Measurements from ENCODE around the gene DTNA. TPM values are rescaled to one million over a fixed set of nuclear protein-coding genes. Genes with fewer than 3 reads are reported as not detected.
"Not testable (repeated sequence)": the region's sequence is repeated elsewhere in the genome, so short reads cannot be mapped to it uniquely, and the experiment has no call there.

Gene DTNA
- total RNA-seq, 1 donor, result 22.0 TPM

DNA sequence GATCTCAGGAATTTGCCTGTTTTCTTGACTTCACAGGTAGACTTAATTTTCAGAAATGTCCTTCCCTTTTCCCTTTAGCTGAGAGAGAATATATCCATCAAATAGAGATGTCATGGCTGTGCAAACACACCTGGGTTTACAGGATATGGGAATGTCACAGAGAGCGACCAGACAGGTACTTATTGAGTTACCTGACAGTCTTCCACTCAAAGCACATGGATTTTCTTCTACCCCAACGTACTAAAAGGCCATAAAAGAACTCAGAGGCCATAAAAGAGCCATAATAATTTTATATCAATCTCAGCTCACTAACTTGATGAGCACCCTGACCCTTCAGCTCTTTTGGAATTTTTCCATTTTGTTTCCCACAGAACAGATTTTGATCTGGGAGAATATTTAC is 5.3 kb upstream of the DTNA start:
- no peak for DNase-seq (ENCODE audit: low read depth)
- H3K4me3 ChIP-seq (ENCODE audit: low read depth, low read length), result no peak overlapping the region
- TF ChIP-seq, protein P1, sequence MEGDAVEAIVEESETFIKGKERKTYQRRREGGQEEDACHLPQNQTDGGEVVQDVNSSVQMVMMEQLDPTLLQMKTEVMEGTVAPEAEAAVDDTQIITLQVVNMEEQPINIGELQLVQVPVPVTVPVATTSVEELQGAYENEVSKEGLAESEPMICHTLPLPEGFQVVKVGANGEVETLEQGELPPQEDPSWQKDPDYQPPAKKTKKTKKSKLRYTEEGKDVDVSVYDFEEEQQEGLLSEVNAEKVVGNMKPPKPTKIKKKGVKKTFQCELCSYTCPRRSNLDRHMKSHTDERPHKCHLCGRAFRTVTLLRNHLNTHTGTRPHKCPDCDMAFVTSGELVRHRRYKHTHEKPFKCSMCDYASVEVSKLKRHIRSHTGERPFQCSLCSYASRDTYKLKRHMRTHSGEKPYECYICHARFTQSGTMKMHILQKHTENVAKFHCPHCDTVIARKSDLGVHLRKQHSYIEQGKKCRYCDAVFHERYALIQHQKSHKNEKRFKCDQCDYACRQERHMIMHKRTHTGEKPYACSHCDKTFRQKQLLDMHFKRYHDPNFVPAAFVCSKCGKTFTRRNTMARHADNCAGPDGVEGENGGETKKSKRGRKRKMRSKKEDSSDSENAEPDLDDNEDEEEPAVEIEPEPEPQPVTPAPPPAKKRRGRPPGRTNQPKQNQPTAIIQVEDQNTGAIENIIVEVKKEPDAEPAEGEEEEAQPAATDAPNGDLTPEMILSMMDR (IDR thresholded peaks at IDR 0.05; ENCODE audit: insufficient read depth, low read length), result no peak

DNA sequence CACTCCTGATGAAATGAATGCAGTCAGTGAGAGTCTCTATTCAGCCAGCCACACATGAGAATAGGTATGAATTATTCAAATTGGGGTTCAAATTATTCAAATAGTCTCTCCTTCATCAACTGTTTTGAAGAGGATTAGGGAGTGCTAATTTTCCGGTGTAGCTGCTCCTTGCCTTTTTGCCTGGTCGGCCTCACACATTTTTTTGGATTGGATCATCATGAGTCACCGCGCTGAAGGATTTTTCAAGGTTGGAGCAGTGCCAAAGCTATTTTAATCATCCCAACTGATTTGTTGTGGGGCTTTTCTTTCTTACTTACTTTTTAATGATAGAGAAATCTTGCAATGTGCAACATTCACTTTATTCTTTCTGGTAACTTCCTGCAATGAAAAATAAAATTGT is 2.4 kb upstream of the DTNA start:
- TF ChIP-seq, protein P1 (IDR thresholded peaks at IDR 0.05; ENCODE audit: insufficient read depth, low read length), result no peak
- H3K4me3 ChIP-seq (ENCODE audit: low read depth, low read length), result no peak overlapping the region
- DNase-seq (ENCODE audit: low read depth), result peak; percentile 97

DNA sequence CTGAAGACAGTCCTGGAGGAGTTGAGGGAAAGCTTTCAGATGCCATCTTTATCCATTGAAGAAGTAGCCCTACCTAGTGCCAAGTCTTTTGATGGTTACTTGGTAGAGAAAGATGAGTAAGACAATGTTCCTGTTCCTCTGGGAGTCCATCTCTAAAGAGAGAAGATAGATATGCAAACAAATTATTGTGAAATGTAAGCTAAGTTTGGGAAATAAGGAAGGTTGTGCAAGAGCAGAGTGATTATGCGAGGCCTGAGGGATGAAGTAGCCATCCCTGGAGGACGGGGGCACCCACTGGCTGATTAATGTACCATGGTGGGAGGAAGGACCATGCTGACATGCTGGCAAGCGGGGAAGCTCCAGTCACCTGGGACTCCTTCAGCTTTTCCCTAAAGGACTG is 994 bp upstream of the DTNA start:
- DNase-seq (ENCODE audit: low read depth), result peak; percentile 83
- TF ChIP-seq, protein P1 (IDR thresholded peaks at IDR 0.05; ENCODE audit: insufficient read depth, low read length), result no peak
- H3K4me3 ChIP-seq (ENCODE audit: low read depth, low read length), result no peak overlapping the region

DNA sequence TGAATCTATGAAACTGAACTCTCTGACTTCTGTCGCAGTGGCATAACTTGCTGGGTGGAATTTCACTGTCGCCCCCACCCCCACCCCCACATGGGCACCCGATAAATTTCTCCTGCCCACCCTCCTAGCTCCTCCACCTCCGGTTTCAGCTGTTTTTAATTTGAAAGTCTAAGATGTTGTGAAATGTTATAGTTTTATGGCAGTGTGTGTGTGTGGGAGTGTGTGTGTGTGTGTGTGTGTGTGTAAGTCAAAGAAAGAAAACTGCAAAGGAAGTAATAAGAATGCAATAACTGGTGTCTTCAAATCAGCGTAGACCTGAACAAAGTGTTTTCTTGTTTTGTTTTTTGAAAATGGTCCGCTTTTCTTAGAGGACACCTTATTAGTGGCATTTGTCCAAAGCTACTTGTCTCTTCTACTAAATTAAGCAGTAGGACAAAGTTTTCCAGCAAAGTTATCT is 388 bp downstream of the DTNA start:
- DNase-seq (ENCODE audit: low read depth), result peak; percentile 66
- H3K4me3 ChIP-seq (ENCODE audit: low read depth, low read length), result peak overlapping the region; percentile 54
- TF ChIP-seq, protein P1 (IDR thresholded peaks at IDR 0.05; ENCODE audit: insufficient read depth, low read length), result no peak

DNA sequence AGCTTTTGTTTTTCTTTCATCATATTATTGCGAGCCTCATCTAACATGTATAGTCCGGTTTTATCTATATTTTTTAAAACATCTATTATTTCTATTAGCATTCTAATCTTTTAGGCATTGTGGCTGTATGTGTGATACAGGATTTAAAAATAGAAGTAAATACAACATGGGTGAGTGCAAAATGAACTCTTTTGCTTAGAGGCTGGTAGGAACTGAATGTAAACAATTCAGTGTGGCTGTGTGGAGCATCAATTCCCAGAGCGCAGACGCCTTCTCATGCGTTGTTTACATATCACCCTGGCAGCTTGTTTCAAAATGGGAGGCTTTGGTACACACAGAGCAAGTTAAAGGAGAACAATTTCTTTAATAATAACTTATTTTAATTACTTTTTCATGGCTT is 836 bp downstream of the DTNA start:
- peak; percentile 17 for DNase-seq (ENCODE audit: low read depth)
- TF ChIP-seq, protein P1 (IDR thresholded peaks at IDR 0.05; ENCODE audit: insufficient read depth, low read length), result no peak
- H3K4me3 ChIP-seq (ENCODE audit: low read depth, low read length), result peak overlapping the region; percentile 54

DNA sequence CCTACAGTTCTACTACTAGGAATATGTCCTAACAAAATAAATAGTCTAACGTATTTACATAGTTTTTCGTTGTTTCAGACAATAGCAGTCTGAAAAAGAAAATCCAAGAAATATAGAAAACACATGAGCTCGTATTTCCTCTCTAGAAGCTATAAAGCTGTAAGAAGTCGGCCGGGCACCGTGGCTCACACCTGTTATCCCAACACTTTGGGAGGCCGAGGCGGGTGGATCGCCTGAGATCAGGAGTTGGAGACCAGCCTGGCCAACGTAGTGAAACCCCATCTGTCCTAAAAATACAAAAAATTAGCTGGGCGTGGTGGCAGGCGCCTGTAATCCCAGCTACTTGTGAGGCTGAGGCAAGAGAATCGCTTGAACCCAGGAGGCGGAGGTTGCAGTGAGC is 6.0 kb downstream of the DTNA start:
- not testable (repeated sequence) for H3K4me3 ChIP-seq (ENCODE audit: low read depth, low read length); DNase-seq (ENCODE audit: low read depth)

DNA sequence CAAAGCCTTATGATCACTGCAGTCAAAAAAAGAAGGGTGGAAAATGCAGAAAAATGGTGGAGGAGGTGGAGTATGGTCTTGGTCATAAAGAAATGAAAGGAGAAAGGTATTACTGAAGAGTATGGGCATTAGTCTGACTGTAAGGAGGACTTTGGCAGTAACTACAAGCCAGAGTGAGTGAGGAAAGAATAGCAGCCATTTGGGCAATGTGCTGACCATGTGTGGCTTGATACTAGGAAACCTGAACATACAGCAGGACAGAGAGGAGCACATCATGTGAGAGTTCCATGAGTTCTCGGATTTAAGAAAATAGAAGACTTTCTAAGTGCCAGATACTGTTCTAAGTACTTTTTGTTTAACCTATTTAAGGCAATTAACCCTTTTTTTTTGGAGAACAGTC is 8.5 kb downstream of the DTNA start:
- no peak overlapping the region for H3K4me3 ChIP-seq (ENCODE audit: low read depth, low read length)
- TF ChIP-seq, protein P1 (IDR thresholded peaks at IDR 0.05; ENCODE audit: insufficient read depth, low read length), result no peak
- no peak for DNase-seq (ENCODE audit: low read depth)

Data from fibroblast of the aortic adventitia (primary cell).